Raji (cell line): ENCODE data around the gene SLC25A5.
A peak's percentile ranks its signal among the peaks of the same experiment; 100 is the strongest.

Source experiments
- POLR2A ChIP-seq: IDR thresholded peaks from 2 replicates; pipeline ENCODE4 v1.6.1; 2011; ENCODE audit warnings: low read depth, low read length, control low read depth; ENCODE audit not compliant: insufficient read depth

Gene SLC25A5

DNA sequence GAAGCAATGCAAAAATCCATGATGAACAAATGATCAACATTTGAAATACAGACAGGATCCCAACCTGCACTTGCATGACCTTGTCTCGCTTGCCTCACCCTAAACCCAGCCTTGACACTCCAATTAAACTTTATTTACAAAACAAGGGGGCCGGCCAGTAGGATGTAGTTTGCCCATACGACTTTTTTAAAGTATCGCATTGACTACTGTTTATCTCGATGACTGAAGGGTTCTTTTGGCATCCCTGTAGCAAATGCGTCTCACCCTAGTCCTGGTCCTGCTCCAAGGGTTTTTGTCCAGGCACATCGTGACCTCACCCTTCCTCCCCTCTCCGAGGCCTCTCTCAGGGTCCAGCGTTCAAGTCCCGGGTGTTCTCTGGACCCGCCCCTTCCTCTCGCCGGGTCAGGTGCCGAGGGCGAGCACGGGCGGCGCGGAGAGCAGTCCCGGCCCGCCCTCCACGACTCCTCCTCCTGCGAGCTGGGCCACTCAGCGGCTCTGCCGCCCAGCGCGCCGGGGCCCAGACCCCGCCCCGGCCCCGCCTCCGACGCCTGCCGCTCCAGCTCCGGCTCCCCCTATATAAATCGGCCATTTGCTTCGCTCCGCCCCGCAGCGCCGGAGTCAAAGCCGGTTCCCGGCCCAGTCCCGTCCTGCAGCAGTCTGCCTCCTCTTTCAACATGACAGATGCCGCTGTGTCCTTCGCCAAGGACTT, at the start of gene SLC25A5:
Gene SLC25A5, plus strand, starts transcription at position 603 of the 709 bp plus-strand sequence. Its CDS starts 72 bp downstream, at position 675.
- TF ChIP-seq POLR2A: peak; percentile 90

DNA sequence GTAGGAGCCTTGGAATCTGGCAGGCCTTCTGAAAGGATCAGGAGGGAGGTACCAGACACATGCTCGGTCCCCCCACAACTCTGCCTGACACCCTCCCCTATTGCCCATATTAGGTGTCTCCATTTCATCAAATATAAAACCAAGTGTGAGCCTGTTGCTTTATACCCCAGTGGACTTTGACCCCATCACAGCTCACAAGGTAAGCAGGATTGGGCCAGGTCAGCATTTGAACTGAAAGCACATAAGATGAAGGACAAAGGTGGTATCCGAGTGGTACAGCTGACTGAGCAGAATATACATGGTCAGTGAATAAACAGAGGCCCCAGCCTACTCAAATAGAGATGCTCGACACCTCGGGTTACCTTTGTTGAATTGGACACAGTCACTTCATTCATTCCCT, 49.1 kb upstream of the SLC25A5 start:
- no peak for TF ChIP-seq POLR2A

DNA sequence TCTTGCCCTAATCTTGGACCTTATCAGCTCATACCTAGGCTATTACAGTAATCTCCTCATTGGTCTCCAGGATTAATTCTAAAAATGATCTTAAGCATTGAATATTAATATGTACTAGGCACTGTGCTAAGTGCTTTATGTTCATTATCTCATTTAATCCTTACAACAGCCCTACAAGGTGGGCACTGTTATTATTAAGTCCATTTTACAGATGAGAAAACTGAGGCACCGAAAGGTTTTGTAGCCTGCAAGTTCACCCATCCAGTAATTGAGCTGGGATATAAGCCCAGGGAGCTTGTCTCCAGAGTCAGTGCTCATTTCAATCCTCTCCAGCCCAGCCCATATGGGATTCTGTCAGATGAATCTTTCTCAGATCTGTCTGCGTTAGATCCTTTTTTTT, 48.3 kb upstream of the SLC25A5 start:
- TF ChIP-seq POLR2A: no peak

DNA sequence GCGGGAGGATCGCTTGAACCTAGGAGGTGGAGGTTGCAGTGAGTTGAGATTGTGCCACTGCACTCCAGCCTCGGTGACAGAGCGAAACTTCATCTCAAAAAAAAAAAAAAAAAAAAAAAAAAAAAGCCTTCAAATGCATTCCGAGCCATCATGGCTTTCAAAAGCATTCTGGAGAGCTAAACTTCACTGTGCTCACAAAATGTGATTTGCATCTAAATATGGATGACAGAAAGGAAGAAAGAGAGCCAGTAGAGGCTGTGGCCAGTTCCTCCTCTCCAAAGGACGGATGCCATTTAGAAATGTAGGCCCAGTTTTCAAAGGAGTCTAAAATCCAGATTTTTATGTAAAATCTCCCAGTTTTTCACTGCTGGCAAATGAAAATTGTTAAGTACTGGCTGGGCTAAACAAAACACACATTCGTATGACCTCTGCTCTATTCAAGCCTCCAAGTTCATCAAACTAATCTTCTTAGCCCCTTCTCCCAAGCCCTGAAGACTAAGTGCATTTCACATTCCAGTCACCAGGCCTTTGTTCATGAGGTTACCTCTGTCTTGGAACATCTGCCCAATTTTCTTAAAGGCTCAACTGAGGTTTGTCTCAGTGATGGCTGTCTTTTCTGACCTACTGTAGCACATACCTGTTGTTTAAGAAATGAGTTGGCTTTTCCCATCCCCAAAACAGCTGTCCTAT, 47.1 kb upstream of the SLC25A5 start:
- no peak for TF ChIP-seq POLR2A

DNA sequence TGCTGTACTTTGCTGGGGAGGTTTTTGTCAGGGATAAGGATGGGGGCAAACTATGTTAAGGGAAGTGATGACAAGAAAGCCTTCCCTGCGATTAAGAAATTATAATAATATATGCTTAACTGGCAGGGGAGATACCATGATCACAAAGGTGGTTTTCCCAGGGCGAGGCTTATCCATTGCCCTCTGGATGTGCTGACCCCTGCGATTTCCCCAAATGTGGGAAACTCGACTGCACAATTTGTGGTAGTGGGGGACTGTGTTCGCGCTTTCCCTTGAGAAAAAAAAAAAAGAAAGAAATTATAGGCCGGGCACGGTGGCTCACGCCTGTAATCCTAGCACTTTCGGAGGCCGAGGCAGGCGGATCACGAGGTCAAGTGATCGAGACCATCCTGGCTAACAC, 44.6 kb upstream of the SLC25A5 start:
- no peak for TF ChIP-seq POLR2A

DNA sequence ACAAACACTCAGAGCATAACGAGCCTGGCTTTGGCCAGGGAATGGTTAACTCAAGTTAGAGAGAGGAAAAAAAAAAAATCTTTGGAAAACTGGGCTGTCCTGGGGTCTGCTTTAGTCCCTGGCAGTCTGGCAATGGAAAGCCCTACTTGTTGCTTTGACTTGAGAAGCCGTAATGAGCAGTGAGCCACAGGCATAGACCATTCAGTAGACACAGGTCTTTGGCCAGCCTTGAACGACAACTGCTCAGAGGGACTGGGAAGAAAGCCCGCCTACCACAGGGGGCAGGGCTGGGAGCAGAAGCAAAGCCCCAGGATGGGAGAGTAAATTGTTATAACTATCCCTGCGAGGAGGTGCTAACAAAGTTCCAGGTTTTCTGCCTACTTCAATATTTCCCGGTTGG, 43.2 kb upstream of the SLC25A5 start:
- no peak for TF ChIP-seq POLR2A

DNA sequence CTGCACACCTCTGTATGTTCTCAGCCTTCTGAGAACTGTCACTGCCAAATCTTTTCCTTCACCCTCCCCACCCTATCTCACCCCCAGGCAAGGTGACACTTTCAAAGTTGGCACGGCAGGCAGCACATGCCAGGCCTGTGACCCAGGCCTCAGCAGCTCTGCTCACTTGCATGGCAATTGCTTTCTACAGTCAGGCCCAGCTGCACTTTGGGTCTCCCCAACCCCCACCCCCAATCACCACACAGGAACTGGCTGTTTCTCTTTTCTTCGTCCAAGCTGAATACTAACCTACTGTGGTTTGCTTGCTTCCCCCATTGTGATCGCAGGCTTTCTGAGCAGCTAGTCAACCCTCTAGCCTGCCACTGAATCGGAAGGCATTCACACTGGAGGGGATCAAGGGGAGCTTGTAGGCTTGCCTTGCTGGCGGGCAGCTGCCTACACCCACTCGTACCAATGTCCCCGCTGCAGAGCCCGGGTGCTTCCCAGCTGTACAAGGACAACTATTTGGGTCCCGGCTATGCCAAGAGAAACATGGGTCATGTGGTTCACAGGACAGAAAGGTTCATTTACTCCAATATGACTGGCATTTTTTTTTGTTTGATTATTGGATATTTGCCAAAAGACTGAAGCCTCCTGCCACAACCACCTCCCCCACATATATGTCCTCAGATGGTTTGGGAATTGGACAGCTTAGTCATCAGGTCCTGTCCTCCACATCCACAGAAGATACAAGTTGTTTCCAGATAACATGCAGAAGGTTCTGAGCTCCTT, 41.0 kb upstream of the SLC25A5 start:
- no peak for TF ChIP-seq POLR2A

DNA sequence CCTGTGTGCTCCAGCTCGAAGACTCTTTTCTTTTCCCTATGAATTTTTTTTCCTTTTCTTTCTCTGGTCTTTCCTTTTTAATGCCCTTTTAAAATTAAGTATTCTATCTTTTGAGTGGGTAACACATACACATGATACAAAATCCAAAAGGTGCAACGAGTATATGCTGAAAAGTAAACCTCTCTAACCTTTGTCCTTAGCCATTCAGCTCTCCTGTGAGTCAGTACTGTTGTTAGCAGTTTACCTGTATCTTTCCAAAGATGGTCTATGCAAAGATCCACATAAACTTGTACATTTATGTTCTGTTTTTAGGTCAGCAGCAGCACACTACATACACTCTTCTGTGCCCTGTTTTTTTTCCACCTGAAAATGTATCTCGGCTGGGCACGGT, 40.5 kb upstream of the SLC25A5 start:
- no peak for TF ChIP-seq POLR2A

DNA sequence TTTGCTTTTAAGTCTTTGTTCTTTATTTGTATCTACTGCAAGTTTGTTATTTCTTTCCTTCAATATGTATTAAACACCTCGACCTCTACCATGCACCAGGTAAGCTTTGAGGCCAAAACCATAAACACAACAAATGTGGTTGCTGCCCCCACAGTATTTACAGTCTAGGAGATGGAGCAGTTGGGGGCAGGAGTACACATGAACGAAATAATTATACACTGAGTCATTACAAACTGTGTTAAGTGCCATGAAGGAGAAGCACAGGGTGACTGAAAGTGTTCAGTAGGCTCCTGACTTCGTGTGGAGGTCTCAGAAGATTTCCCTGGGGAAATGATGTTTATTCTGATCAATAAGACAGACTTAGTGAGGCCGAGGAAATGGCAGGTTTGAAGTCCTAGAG, 38.8 kb upstream of the SLC25A5 start:
- TF ChIP-seq POLR2A: no peak

DNA sequence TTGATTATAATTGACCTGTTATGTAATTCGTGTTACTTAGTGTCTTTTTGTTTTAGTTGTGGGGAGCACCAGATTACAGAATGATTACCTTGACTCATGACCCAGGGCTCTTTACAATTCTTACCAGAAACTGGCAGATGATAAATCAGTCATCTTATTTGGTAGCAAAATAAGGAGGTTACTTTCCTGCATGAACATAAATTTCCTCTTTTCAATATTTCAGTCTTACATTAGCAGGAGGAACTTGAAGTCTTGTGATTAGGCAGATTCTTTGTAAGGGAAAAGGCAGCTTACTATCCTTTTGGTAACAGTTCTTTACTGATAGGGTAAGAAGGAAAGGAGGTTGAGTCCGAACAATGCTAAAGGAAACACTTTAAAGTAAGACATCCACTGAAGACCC, 26.0 kb upstream of the SLC25A5 start:
- TF ChIP-seq POLR2A: no peak

DNA sequence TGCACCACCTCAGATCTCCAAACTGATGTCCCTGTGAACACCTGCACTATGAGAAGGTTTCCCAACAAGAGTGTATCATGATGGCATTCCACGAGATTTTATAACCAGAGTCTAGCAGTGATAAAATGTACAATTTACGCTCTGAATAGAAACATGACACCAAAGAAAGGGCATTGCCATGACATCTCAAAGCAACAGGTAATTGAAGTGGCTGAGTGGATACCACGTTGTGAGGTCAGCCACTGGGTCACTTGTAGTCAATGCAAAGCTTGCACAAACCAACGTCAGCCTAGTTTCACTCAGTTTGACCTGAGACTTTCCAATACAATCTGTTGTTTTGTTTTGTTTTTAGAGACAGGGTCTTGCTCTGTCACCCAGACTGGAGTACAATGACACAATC, 15.0 kb upstream of the SLC25A5 start:
- no peak for TF ChIP-seq POLR2A

DNA sequence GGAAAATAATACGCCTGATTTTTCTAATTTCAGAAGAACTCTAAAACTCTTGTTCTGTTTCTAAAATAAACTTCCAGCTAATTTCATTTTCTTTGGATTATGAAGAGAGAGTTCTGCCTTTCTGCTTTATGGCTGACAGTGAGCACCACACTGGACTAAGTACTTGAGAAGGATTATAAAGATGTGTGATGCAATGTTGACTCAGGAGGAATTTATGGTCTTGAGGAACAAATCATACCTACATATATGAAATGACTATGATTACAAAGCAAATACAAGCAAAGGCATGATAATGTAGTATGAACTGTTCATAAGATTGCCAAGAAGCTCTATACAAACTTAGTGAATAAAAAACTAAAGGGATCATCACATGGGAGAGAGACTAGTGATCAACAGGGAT, 13.0 kb upstream of the SLC25A5 start:
- TF ChIP-seq POLR2A: no peak

DNA sequence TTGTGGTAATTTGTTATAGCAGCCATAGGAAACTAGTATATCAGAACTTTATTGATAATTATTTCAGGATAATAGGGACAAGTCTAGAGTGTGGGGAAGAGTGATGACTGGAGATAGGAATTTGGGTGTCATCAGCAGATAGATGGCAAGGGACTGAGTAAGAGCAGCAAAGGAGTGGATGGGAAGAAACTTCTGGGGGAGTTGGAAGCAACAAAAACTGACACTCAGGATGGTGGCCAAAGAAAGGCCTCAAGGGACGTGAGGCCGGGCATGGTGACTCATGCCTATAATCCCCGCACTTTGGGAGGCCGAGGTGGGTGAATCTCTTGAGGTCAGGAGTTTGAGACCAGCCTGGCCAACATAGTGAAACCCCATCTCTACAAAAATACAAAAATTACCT, 9.1 kb upstream of the SLC25A5 start:
- no peak for TF ChIP-seq POLR2A

DNA sequence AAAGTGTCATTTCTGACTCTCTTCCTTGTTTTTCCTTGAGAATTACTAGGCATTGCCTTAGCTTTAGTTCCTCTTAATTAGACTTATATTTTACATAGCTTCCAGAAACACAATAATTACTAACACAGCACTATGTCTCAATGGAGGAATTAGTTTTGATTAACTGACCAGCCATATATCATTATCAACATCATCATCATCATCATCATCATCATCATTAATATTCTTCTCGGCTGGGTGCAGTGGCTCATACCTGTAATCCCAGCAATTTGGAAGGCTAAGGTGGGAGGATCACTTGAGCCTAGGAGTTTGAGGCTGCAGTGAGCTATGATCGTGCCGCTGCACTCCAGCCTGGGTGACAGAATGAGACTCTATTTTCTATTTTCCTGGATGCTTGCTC, 2.7 kb upstream of the SLC25A5 start:
- TF ChIP-seq POLR2A: no peak

DNA sequence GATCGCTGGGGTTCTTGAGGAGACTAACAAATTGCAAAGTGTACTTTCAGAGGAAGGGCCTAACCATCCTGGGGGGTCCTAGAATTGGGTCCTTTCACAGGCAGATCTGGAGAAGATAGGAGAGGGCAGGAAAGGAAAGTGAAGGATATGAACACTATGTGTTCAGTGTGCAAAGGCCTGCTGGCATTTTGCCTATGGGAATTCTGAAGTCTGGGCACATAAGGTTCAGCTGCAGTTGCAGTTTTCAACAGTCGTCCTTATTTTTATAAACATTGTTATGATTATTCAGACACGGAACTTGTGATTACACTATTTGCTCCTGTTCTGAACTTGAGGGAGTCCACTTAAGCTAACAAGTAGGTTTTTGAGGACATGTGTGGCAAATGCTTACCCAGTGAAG, 1.3 kb upstream of the SLC25A5 start:
- TF ChIP-seq POLR2A: no peak

DNA sequence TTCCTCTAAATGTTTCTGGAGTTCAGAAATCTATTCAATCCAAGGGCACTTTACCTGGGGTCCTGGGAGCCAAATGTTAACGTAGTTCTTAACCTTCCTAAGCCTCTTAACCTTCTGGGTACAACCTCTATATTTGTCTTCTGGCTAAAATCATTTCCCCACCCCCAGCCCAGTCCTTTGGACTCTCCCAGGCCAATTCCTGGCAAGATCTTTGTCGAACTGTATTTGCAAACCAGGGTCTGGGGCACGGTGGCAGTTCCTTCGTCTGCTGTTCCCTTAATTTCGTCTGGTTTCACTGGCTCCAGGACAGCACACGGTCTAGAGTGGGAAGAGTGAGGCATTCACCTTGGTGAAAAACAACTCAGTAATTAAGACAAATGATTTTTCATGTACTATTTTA, 811 bp upstream of the SLC25A5 start:
- no peak for TF ChIP-seq POLR2A
